ENCODE results near the gene TTYH2.

GRCh38 chr17:74237321-74237720, 23.9 kb downstream of the TTYH2 start:
- TF ChIP-seq CTCF (IDR thresholded peaks at IDR 0.05) (no peak), POLR2AphosphoS5 (IDR thresholded peaks at IDR 0.05) (no peak), POLR2A (IDR thresholded peaks at IDR 0.05) (no peak), EP300 (IDR thresholded peaks at IDR 0.05) (no peak)

Data from sigmoid colon (tissue), 4 donors.